GM12878 (cell line): ENCODE results near the gene FIBCD1. TPM values are rescaled to one million over a fixed set of nuclear protein-coding genes. Genes with fewer than 3 reads are reported as not detected.

Source experiments
- ATAC-seq: fragments of 200-7000 bp; cut with Tn5 transposase; 3 replicates; pipeline ENCODE4 v1.9.1; 2020; ENCODE audit warnings: mild to moderate bottlenecking, moderate library complexity
- BruUV-seq: library from RNA; stranded (reverse); fragments of 400-500 nt; replicated peaks from 2 replicates; lab custom pipeline; 2021; lab: Mats Ljungman, UMichigan
- CTCF ChIA-PET: fragments of 300-600 bp; sonication (Branson Sonifier 250); formaldehyde crosslinking; extraction: SDS; loops from one replicate; lab custom pipeline; 2021; ENCODE audit warnings: inconsistent platforms; lab: Yijun Ruan, JAX
- POLR2A ChIA-PET: fragments of 350-600 bp; formaldehyde crosslinking; extraction: SDS; loops from one replicate; lab custom pipeline; 2021; ENCODE audit warnings: inconsistent platforms; lab: Charles Lee
- RAD21 ChIA-PET: fragments of 300-600 bp; sonication (Branson Sonifier 250); formaldehyde crosslinking; loops from one replicate; lab custom pipeline; 2023; ENCODE audit warnings: antibody characterized with exemption; ENCODE audit not compliant: unreplicated experiment; lab: Charles Lee
- SMC1A ChIA-PET: fragments of 300-600 bp; sonication (Branson Sonifier 250); formaldehyde crosslinking; loops from one replicate; lab custom pipeline; 2023; ENCODE audit not compliant: unreplicated experiment, uncharacterized antibody; lab: Charles Lee
- DNase-seq: peaks from one replicate; pipeline ENCODE4 v3.0.0-alpha.2; 2011; ENCODE audit warnings: low read depth, low spot score
- FAIRE-seq: peaks from 3 replicates; lab custom pipeline; 2011; peaks lifted over from hg19 to GRCh38; lab: Jason Lieb, UNC
- H2AFZ ChIP-seq: 2 replicates; pipeline ENCODE4 v1.6.0; 2011; ENCODE audit warnings: low read depth, low read length, control low read depth; ENCODE audit not compliant: control insufficient read depth
- H3K27ac ChIP-seq: 2 replicates; pipeline ENCODE4 v1.5.1; 2011; ENCODE audit warnings: control low read depth; ENCODE audit not compliant: control insufficient read depth, insufficient read depth
- H3K27me3 ChIP-seq, 2 experiments: replicated peaks in 1 of 2; 2 replicates each; pipeline versions ENCODE4 v1.6.0 to v1.6.1; 2011; ENCODE audit warnings: low read length in 1 of 2; ENCODE audit not compliant: control insufficient read depth in 2 of 2, insufficient read depth in 2 of 2
- H3K36me3 ChIP-seq, 2 experiments: 2 replicates each; pipeline ENCODE4 v1.5.1; 2011; ENCODE audit warnings: low read length in 1 of 2; ENCODE audit not compliant: control insufficient read depth in 2 of 2, insufficient read depth in 2 of 2
- H3K4me1 ChIP-seq: 2 replicates; pipeline ENCODE4 v1.6.1; 2011; ENCODE audit warnings: mild to moderate bottlenecking, low read length, moderate library complexity, mixed read lengths; ENCODE audit not compliant: control insufficient read depth, insufficient read depth
- H3K4me2 ChIP-seq: 2 replicates; pipeline ENCODE4 v1.6.0; 2011; ENCODE audit warnings: control low read depth; ENCODE audit not compliant: control insufficient read depth, insufficient read depth
- H3K4me3 ChIP-seq: fragments of 200-600 bp; sonication (generic); 2 replicates; pipeline ENCODE4 v1.5.1; 2016
- H3K79me2 ChIP-seq: 2 replicates; pipeline ENCODE4 v1.6.0; 2011; ENCODE audit warnings: low read length; ENCODE audit not compliant: control insufficient read depth, insufficient read depth
- H3K9ac ChIP-seq: 2 replicates; pipeline ENCODE4 v1.8.0; 2011; ENCODE audit warnings: low read length, control low read depth, mixed read lengths; ENCODE audit not compliant: control insufficient read depth, insufficient read depth
- H3K9me3 ChIP-seq: replicated peaks from 3 replicates; pipeline ENCODE4 v1.5.1; 2011; ENCODE audit warnings: mild to moderate bottlenecking, low read length; ENCODE audit not compliant: control insufficient read depth, insufficient read depth
- H4K20me1 ChIP-seq: 2 replicates; pipeline ENCODE4 v1.6.0; 2011; ENCODE audit not compliant: control insufficient read depth, insufficient read depth
- ATF2 ChIP-seq: IDR thresholded peaks from 2 replicates; pipeline ENCODE4 v1.6.1; 2012; ENCODE audit warnings: low read length, inconsistent platforms
- CREM ChIP-seq: IDR thresholded peaks from 2 replicates; pipeline ENCODE4 v1.6.1; 2014; ENCODE audit warnings: antibody characterized with exemption, low read depth
- ELK1 ChIP-seq: IDR thresholded peaks from 2 replicates; pipeline ENCODE4 v1.6.1; 2012; ENCODE audit warnings: low read depth, low read length, improper control_type of control experiment
- EZH2 ChIP-seq: IDR thresholded peaks from 2 replicates; pipeline ENCODE4 v1.6.1; 2012; ENCODE audit warnings: low read depth, mild to moderate bottlenecking, control low read depth, inconsistent platforms, low read length, borderline replicate concordance; ENCODE audit not compliant: control insufficient read depth
- FOS ChIP-seq: IDR thresholded peaks from 3 replicates; pipeline ENCODE4 v1.6.1; 2011; ENCODE audit warnings: borderline replicate concordance; ENCODE audit not compliant: insufficient read length; ENCODE audit errors: extremely low read depth
- NR2C1 ChIP-seq: fragments of 450-650 bp; IDR thresholded peaks from 2 replicates; pipeline ENCODE4 v1.6.1; 2017; ENCODE audit warnings: antibody characterized with exemption, mild to moderate bottlenecking, moderate library complexity
- POLR2AphosphoS5 ChIP-seq: IDR thresholded peaks from 2 replicates; pipeline ENCODE4 v1.6.1; 2011; ENCODE audit warnings: mild to moderate bottlenecking, low read length, inconsistent platforms
- RCOR1 ChIP-seq: conservative IDR thresholded peaks from 2 replicates; pipeline ENCODE4 v1.6.1; 2012; ENCODE audit warnings: low read depth, low read length, improper control_type of control experiment
- RELA ChIP-seq: fragments of 450-650 bp; IDR thresholded peaks from 2 replicates; pipeline ENCODE4 v1.8.0; 2014; ENCODE audit warnings: borderline replicate concordance; ENCODE audit not compliant: partially characterized antibody
- SRF ChIP-seq, 2 experiments: IDR thresholded peaks; 2 replicates each; pipeline ENCODE4 v1.6.1; 2011; ENCODE audit warnings: low read depth in 2 of 2, low read length in 2 of 2, mild to moderate bottlenecking in 1 of 2, moderate library complexity in 1 of 2
- ZNF24 ChIP-seq: fragments of 450-650 bp; IDR thresholded peaks from 2 replicates; pipeline ENCODE4 v1.6.1; 2017; ENCODE audit warnings: antibody characterized with exemption, mild to moderate bottlenecking
- ZNF687 ChIP-seq: fragments of 450-650 bp; IDR thresholded peaks from 2 replicates; pipeline ENCODE4 v1.6.1; 2017; ENCODE audit warnings: mild to moderate bottlenecking, moderate library complexity
- WGBS: methylation state at CpG from one replicate; pipeline ENCODE4 v1.1.6; 2016; ENCODE audit warnings: low lambda C conversion rate; ENCODE audit not compliant: insufficient replicate concordance, insufficient coverage; ENCODE audit errors: missing lambda C conversion rate; 5-methylcytosine and 5-hydroxymethylcytosine counted together
- in situ Hi-C: fragments of 300-500 bp; cut with MboI; formaldehyde crosslinking; loops from 9 replicates; pipeline ENCODE4 v1.14.3; 2018; ENCODE audit warnings: mixed read lengths
- intact Hi-C: fragments of 100-400 bp; cut with micrococcal nuclease; formaldehyde crosslinking; loops from one replicate; pipeline ENCODE4 v1.14.2; 2022; ENCODE audit not compliant: unreplicated experiment
- polyA plus RNA-seq, 11 experiments: library from polyadenylated mRNA; depleted of rRNA in 4 of 11; unstranded in 6 of 11; stranded (reverse) in 5 of 11; fragments of >200 nt; fragmentation: Nextera tagmentation in 4 of 11; fragmentation: Illumina TruSeq in 1 of 11; extraction: Ambion mirVana in 4 of 11; extraction: Trizol in 1 of 11; gene quantifications; 1 replicate in 1 of 11; 2 replicates in 10 of 11; pipeline versions ENCODE4 v1.2.1 to v1.2.3, GENCODE V29; 2011 to 2016; ENCODE audit warnings: inconsistent platforms in 2 of 11, missing spikeins in 2 of 11, low read depth in 1 of 11
- total RNA-seq, 4 experiments: library from RNA; depleted of rRNA in 3 of 4; stranded (reverse); fragments of >200 nt in 3 of 4; fragmentation: Illumina TruSeq in 1 of 4; extraction: Trizol in 1 of 4; gene quantifications; 2 replicates each; pipeline versions ENCODE4 v1.2.1 to v1.2.3, GENCODE V29; 2013 to 2021

FIBCD1 gene
- total and polyA plus RNA-seq, 10 of the 15 experiments (the other 5 are each of a cell fraction or from before 2014, with no cell fraction given), result 0.04 to 0.95 (median 0.25) TPM; not detected in 6

- POLR2A ChIA-PET, result no interaction called here
- intact Hi-C loops (no loop called here), in situ Hi-C loops (no loop called here)
- H4K20me1 ChIP-seq, result no peaks in the 10 kb centered on the region
- no peaks in the 10 kb centered on the region for H3K4me1 ChIP-seq
- no peak overlapping the region for H3K4me2 ChIP-seq
- H3K27ac ChIP-seq, result no peak overlapping the region
- SMC1A ChIA-PET, result interaction anchor here (1.1 kb wide), 1 partner anchor 10 kb away, joined by 3 read pairs; no protein-coding TSS in a partner anchor
- CTCF ChIA-PET, result no interaction called here
- no peak overlapping the region for H3K9ac ChIP-seq
- RAD21 ChIA-PET, result interaction anchor here (0.9 kb wide), 1 partner anchor 10 kb away, joined by 4 read pairs; no protein-coding TSS in a partner anchor
- no TSS peak for BruUV-seq
- H3K4me3 ChIP-seq, result no peak overlapping the region
- TF ChIP-seq RCOR1 (no peak), ZNF24 (no peak), ELK1 (no peak), SRF (IDR thresholded peaks at IDR 0.05; ENCODE audit: low read depth in 2 of 2, low read length in 2 of 2) (no peak), FOS (no peak), NR2C1 (no peak), EZH2 (no peak), ZNF687 (no peak), ATF2 (no peak), CREM (no peak), POLR2AphosphoS5 (no peak), RELA (no peak)
- peaks cover 29 to 31% of the 10 kb centered on the region in 2 experiments for H3K36me3 ChIP-seq
- H3K9me3 ChIP-seq, result no peaks in the 10 kb centered on the region
- H3K27me3 ChIP-seq, result no peaks in the 10 kb centered on the region
- WGBS, result 97% methylated on average over 9 of the region's 9 CpGs
- FAIRE-seq, result no peak
- no peak for DNase-seq
- no peak for ATAC-seq
- H2AFZ ChIP-seq, result no peak overlapping the region
- no peaks in the 10 kb centered on the region for H3K79me2 ChIP-seq
Measured at GRCh38 chr9:130879863-130880411, 59.1 kb downstream of the FIBCD1 start.
